GM12873 (cell line): Measurements from ENCODE around the gene TRAF3IP1.

ENCODE experiments used
- TF ChIP-seq, protein P1 (sequence below): IDR thresholded peaks from 2 replicates; pipeline ENCODE4 v1.5.1; 2012; ENCODE audit warnings: low read depth, mild to moderate bottlenecking, moderate library complexity, low read length, control low read depth; ENCODE audit not compliant: insufficient read depth; ENCODE audit errors: missing control alignments

Gene TRAF3IP1

GRCh38 chr2:238315031-238315595, 5.2 kb upstream of the TRAF3IP1 start:
- TF ChIP-seq, protein P1, sequence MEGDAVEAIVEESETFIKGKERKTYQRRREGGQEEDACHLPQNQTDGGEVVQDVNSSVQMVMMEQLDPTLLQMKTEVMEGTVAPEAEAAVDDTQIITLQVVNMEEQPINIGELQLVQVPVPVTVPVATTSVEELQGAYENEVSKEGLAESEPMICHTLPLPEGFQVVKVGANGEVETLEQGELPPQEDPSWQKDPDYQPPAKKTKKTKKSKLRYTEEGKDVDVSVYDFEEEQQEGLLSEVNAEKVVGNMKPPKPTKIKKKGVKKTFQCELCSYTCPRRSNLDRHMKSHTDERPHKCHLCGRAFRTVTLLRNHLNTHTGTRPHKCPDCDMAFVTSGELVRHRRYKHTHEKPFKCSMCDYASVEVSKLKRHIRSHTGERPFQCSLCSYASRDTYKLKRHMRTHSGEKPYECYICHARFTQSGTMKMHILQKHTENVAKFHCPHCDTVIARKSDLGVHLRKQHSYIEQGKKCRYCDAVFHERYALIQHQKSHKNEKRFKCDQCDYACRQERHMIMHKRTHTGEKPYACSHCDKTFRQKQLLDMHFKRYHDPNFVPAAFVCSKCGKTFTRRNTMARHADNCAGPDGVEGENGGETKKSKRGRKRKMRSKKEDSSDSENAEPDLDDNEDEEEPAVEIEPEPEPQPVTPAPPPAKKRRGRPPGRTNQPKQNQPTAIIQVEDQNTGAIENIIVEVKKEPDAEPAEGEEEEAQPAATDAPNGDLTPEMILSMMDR: no peak

DNA sequence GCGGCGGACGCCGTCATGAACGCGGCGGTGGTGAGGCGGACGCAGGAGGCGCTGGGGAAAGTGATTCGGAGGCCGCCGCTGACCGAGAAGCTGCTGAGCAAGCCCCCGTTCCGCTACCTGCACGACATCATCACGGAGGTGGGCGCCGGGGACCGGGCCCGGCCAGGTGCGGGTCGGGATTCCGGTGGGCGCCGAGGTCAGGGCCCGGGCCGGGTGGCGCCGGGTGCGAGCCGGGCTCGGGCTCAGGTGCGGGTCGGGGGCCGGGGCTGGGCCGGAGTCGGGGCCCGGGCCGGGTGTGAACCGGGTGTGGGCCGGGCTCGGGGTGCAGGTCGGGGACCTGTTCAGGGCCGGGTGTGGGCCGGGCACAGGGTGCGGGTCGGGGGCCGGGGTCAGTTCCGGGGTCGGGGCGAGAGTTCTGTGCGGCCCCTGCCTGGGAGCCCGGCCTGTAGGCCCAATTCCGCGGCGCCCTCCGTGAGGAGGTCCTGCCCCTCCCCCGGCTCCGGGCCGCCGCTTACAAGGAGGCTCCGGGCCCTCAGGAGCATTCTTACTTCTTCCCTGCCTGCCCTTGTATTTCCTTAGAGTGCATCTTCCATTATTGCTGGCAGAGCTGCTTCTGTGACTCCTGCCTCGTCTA, 447 bp downstream of the TRAF3IP1 start:
- TF ChIP-seq, protein P1: no peak

GRCh38 chr2:238321467-238321866, 1.1 kb downstream of the TRAF3IP1 start:
- TF ChIP-seq, protein P1: no peak

DNA sequence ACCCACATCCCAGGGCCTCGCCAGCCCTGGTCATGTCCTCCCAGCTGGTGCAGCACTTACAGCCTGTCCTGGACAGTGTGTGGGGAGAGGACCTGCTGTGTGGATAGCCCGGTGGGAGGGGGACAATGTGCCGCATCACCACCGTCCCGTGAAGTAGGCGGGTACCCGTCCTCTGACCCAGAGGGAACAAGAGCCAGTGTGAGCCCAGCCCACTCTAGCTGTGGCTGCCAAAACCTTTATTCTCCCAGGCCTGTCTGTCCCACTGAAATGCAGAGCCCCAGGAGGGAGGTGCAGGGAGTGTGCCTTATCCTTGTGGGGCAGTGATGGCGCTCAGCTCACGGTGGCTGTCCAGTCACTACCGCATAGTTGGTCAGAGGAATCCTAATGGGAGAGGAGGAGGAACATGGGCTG, 1.7 kb downstream of the TRAF3IP1 start:
- TF ChIP-seq, protein P1: no peak

DNA sequence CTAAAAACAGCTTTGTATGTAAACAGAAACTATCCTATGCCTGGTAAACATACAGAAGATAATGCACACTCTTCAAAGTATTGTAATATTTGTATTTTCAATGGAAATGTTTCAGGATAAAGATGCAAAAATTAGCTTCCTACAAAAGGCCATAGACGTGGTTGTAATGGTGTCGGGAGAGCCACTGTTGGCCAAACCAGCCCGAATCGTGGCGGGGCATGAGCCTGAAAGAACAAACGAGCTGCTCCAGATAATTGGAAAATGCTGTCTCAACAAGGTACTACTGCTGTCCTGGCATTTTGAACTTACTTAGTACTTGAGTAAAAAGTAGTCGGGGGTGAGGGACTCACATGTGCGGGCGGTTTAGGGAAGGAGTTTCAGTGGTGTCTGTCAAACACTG, 5.4 kb downstream of the TRAF3IP1 start:
- TF ChIP-seq, protein P1: no peak

- TF ChIP-seq, protein P1: no peak
Measured at GRCh38 chr2:238326801-238327365, 6.6 kb downstream of the TRAF3IP1 start.

GRCh38 chr2:238327751-238328150, 7.4 kb downstream of the TRAF3IP1 start:
- TF ChIP-seq, protein P1: no peak
